AG04450 (cell line): Measurements from ENCODE around the gene ANO9. TPM values are rescaled to one million over a fixed set of nuclear protein-coding genes. Genes with fewer than 3 reads are reported as not detected.
"Not testable (repeated sequence)": the region's sequence is repeated elsewhere in the genome, so short reads cannot be mapped to it uniquely, and the experiment has no call there.

ENCODE experiments used
- CTCF ChIA-PET: fragments of 300-600, 350-600 bp; formaldehyde crosslinking; extraction: SDS; loops from one replicate; lab custom pipeline; 2022; ENCODE audit warnings: antibody characterized with exemption, inconsistent platforms; lab: Charles Lee
- POLR2A ChIA-PET: fragments of 350-600 bp; formaldehyde crosslinking; extraction: SDS; loops from one replicate; lab custom pipeline; 2021; ENCODE audit warnings: antibody characterized with exemption, inconsistent platforms; lab: Yijun Ruan, JAX
- DNase-seq: peaks from one replicate; pipeline ENCODE4 v3.0.0-alpha.2; 2011; ENCODE audit warnings: low read depth, low spot score
- H3K27ac ChIP-seq: one replicate; pipeline ENCODE4 v1.5.1; 2012; ENCODE audit warnings: low read depth, low read length, control low read depth
- H3K27me3 ChIP-seq: one replicate; pipeline ENCODE4 v1.6.0; 2012; ENCODE audit warnings: low read length; ENCODE audit not compliant: control insufficient read depth, insufficient read depth
- H3K4me3 ChIP-seq: 2 replicates; pipeline ENCODE4 v1.5.1; 2011; ENCODE audit warnings: mild to moderate bottlenecking, low read depth, low read length, control low read depth
- H3K9me3 ChIP-seq: 2 replicates; pipeline ENCODE4 v1.5.1; 2012; ENCODE audit warnings: low read length; ENCODE audit not compliant: control insufficient read depth, insufficient read depth
- polyA plus RNA-seq: library from polyadenylated mRNA; depleted of rRNA; stranded (reverse); fragments of >200 nt; gene quantifications from 2 replicates; pipeline ENCODE4 v1.2.3, GENCODE V29; 2011
- TF ChIP-seq, protein P1 (sequence below): IDR thresholded peaks from 2 replicates; pipeline ENCODE4 v1.5.1; 2011; ENCODE audit warnings: low read depth, low read length, control low read depth, inconsistent platforms

The ANO9 gene
- polyA plus RNA-seq, 1 experiment: 0.10 TPM

GRCh38 chr11:415640-416041 is 26.2 kb downstream of the ANO9 start:
- H3K4me3 ChIP-seq: no peak overlapping the region
- DNase-seq: no peak
- ChIA-PET CTCF (no interaction called here), POLR2A (no interaction called here)
- TF ChIP-seq, protein P1, sequence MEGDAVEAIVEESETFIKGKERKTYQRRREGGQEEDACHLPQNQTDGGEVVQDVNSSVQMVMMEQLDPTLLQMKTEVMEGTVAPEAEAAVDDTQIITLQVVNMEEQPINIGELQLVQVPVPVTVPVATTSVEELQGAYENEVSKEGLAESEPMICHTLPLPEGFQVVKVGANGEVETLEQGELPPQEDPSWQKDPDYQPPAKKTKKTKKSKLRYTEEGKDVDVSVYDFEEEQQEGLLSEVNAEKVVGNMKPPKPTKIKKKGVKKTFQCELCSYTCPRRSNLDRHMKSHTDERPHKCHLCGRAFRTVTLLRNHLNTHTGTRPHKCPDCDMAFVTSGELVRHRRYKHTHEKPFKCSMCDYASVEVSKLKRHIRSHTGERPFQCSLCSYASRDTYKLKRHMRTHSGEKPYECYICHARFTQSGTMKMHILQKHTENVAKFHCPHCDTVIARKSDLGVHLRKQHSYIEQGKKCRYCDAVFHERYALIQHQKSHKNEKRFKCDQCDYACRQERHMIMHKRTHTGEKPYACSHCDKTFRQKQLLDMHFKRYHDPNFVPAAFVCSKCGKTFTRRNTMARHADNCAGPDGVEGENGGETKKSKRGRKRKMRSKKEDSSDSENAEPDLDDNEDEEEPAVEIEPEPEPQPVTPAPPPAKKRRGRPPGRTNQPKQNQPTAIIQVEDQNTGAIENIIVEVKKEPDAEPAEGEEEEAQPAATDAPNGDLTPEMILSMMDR: no peak
- H3K27me3 ChIP-seq: peaks cover 24% of the 10 kb centered on the region
- no peaks in the 10 kb centered on the region; the same call in 1 of the 2 replicates for H3K9me3 ChIP-seq
- no peak overlapping the region for H3K27ac ChIP-seq

- ChIA-PET CTCF (interaction anchor here (0.7 kb wide), 2 partner anchors 34 to 164 kb away, joined by 3 read pairs; no protein-coding TSS in a partner anchor), POLR2A (no interaction called here)
- H3K27me3 ChIP-seq: peaks cover 20% of the 10 kb centered on the region
- TF ChIP-seq, protein P1: no peak
- H3K4me3 ChIP-seq: no peak overlapping the region
- no peak for DNase-seq
- no peak overlapping the region for H3K27ac ChIP-seq
- no peaks in the 10 kb centered on the region; the same call in 1 of the 2 replicates for H3K9me3 ChIP-seq
Observed at GRCh38 chr11:414318-414857, 27.4 kb downstream of the ANO9 start.

GRCh38 chr11:413120-414081 is 28.4 kb downstream of the ANO9 start:
- TF ChIP-seq, protein P1: no peak
- Histone ChIP-seq H3K27ac (peak overlapping the region; percentile 21), H3K4me3 (no peak overlapping the region), H3K9me3 (no peaks in the 10 kb centered on the region; the same call in 1 of the 2 replicates), H3K27me3 (peaks cover 11% of the 10 kb centered on the region)
- CTCF ChIA-PET: interaction anchor here (0.8 kb wide), 1 partner anchor 35 kb away, joined by 3 read pairs; no protein-coding TSS in a partner anchor
- POLR2A ChIA-PET: interaction anchor here (0.8 kb wide), 1 partner anchor 35 kb away, joined by 5 read pairs; no protein-coding TSS in a partner anchor
- DNase-seq: no peak

- peak overlapping the region; percentile 21 for H3K27ac ChIP-seq
- no peak overlapping the region for H3K4me3 ChIP-seq
- POLR2A ChIA-PET: interaction anchor here (0.8 kb wide), 1 partner anchor 36 kb away, joined by 5 read pairs; no protein-coding TSS in a partner anchor
- TF ChIP-seq, protein P1: no peak
- H3K9me3 ChIP-seq: no peaks in the 10 kb centered on the region; the same call in 1 of the 2 replicates
- DNase-seq: no peak
- CTCF ChIA-PET: interaction anchor here (0.8 kb wide), 1 partner anchor 36 kb away, joined by 3 read pairs; no protein-coding TSS in a partner anchor
- peaks cover 4% of the 10 kb centered on the region for H3K27me3 ChIP-seq
Observed at GRCh38 chr11:412641-413119, 29.1 kb downstream of the ANO9 start.

DNA sequence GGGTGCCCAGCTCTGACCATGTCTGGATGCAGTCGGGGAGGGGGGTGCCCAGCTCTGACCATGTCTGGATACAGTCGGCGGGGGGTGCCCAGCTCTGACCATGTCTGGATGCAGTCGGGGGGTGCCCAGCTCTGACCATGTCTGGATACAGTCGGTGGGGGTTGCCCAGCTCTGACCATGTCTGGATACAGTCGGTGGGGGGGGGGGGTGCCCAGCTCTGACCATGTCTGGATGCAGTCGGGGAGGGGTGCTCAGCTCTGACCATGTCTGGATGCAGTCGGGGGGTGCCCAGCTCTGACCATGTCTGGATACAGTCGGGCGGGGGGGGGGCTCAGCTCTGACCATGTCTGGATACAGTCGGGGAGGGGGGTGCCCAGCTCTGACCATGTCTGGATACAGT is 30.3 kb downstream of the ANO9 start:
- H3K4me3 ChIP-seq, H3K27ac ChIP-seq, H3K27me3 ChIP-seq, DNase-seq, POLR2A ChIA-PET, H3K9me3 ChIP-seq, CTCF ChIA-PET: not testable (repeated sequence)

DNA sequence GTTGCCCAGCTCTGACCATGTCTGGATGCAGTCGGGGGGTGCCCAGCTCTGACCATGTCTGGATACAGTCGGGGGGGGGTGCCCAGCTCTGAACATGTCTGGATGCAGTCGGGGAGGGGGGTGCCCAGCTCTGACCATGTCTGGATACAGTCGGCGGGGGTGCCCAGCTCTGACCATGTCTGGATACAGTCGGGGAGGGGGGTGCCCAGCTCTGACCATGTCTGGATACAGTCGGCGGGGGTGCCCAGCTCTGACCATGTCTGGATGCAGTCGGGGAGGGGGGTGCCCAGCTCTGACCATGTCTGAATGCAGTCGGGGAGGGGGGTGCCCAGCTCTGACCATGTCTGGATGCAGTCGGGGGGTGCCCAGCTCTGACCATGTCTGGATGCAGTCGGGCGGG is 31.1 kb downstream of the ANO9 start:
- H3K4me3 ChIP-seq, POLR2A ChIA-PET, H3K9me3 ChIP-seq, CTCF ChIA-PET, H3K27me3 ChIP-seq, DNase-seq, H3K27ac ChIP-seq: not testable (repeated sequence)
